ENCODE results near the gene MLC1. TPM values are rescaled to one million over a fixed set of nuclear protein-coding genes. Genes with fewer than 3 reads are reported as not detected.

The MLC1 gene
- total RNA-seq, 1 donor, result under 0.01 TPM

DNA sequence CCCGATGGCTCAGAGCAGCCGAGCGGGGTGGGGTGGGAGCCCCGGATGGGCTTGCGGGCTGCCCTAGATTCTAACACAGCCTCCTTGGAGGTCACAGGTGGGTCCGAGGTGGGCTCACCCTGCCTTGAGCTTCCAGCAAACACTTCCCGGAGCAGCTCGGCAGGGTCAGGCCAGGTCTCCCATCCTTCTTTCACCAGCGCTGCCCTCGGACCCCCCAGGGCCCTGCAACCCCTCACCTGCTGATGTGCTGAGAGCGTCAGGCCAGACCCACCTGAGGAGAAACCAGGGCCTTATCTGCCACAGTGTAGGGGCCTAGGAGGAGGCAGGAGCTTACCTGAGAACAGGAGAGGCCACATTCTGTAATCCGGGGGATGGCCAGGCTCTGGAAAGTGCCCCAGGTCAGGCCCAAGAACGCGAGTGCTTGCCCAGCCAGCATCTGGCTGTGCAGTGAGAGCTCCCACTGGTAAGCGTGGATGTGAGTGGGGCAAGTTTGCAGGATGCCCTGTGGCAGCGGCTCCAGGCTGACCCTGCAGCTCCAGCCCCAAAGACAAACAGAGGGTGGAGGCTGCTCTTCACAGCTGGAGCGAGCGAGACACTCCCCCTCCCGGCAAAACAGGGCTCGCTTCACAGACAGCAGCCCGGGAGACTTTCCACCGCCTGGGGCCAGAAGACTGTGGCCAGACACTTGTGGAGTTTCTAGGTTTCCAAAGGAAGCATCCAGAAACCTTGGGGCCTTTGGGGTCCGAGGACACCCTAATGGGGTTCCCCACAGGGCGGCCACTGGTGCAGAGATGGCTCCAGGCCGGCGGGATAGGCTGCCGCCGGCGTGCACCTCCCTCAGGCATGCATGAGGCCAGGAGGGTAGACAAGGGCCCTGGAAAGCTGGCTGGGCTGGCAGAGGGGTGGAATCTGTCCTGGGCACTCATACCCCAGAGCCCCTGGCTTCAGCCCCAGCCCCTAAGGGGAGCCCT is 72.7 kb downstream of the MLC1 start, which contains the start of gene IL17REL:
Gene IL17REL (minus strand): TSS at position 555 of the 971 bp plus-strand sequence. CDS start 119 bp downstream, at position 436.
- Histone ChIP-seq H3K9me3 (ENCODE audit: low read depth, low read length) (no peaks in the 10 kb centered on the region), H4K20me1 (ENCODE audit: insufficient read depth, low read length) (no peaks in the 10 kb centered on the region), H3K79me2 (ENCODE audit: insufficient read depth, low read length) (no peaks in the 10 kb centered on the region), H3K27me3 (ENCODE audit: insufficient read depth, low read length) (peaks cover 47% of the 10 kb centered on the region), H3K4me1 (ENCODE audit: insufficient read depth, low read length) (no peaks in the 10 kb centered on the region), H2AFZ (ENCODE audit: low read length) (no peak within 1 kb of the TSS), H3K27ac (ENCODE audit: low read depth, low read length) (no peak within 1 kb of the TSS), H3K4me2 (ENCODE audit: insufficient read depth, low read length) (no peak within 1 kb of the TSS), H3K4me3 (ENCODE audit: insufficient read depth, low read length) (no peak within 1 kb of the TSS), H3K36me3 (ENCODE audit: insufficient read depth, low read length) (no peaks in the 10 kb centered on the region)
- peak; percentile 9 for TF ChIP-seq CTCF (IDR thresholded peaks at IDR 0.05; ENCODE audit: extremely low read depth, low read depth, low read length)
- peak; percentile 97 for DNase-seq (ENCODE audit: insufficient read length, low spot score, missing footprints)

DNA sequence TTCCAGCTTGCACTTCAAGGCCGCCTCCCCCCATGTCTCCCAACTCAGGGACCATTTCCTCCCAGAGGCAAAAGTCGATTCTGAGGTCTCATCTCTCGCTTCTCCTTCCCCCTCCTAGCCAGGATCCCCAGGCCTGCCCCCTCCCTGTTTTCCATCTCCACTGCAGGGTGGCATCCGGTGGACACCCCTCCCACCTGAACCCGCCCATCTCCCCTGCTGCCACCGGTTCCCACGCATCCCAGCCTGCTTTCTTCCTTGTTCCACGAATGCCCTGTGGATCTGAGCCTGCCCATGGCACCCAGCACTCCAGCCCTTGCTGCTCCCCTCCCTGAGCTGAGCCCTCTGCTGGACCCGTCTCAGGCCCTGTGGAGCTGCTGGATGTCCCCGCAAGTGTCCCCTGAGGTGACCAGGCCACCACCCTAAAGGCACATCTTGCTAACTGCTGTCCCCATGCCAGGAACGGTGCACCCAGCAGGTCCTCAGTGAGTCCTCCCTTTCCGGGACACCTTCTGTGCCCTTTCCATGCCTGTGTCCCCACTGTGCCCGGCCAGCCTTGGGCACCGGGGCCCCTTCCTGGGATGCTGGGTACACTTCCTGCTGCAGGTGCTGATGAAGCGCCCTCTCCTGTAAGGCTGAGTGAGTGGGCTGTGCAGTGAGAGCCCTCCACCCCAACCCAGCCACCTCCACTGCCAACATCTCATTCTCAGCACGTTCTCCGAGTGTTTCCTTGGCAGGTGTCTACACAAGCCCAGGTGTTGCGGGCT is 73.6 kb downstream of the MLC1 start:
- no peaks in the 10 kb centered on the region for H3K79me2 ChIP-seq (ENCODE audit: insufficient read depth, low read length)
- no peak overlapping the region for H2AFZ ChIP-seq (ENCODE audit: low read length)
- H3K4me2 ChIP-seq (ENCODE audit: insufficient read depth, low read length), result no peak overlapping the region
- H3K9me3 ChIP-seq (ENCODE audit: low read depth, low read length), result no peaks in the 10 kb centered on the region
- peaks cover 47% of the 10 kb centered on the region for H3K27me3 ChIP-seq (ENCODE audit: insufficient read depth, low read length)
- no peak overlapping the region for H3K27ac ChIP-seq (ENCODE audit: low read depth, low read length)
- no peak overlapping the region for H3K4me3 ChIP-seq (ENCODE audit: insufficient read depth, low read length)
- no peaks in the 10 kb centered on the region for H4K20me1 ChIP-seq (ENCODE audit: insufficient read depth, low read length)
- peak; percentile 89 for DNase-seq (ENCODE audit: insufficient read length, low spot score, missing footprints)
- no peak for TF ChIP-seq CTCF (IDR thresholded peaks at IDR 0.05; ENCODE audit: extremely low read depth, low read depth, low read length)
- no peaks in the 10 kb centered on the region for H3K36me3 ChIP-seq (ENCODE audit: insufficient read depth, low read length)
- H3K4me1 ChIP-seq (ENCODE audit: insufficient read depth, low read length), result no peaks in the 10 kb centered on the region

- DNase-seq (ENCODE audit: insufficient read length, low spot score, missing footprints), result peak; percentile 63
- Histone ChIP-seq H2AFZ (ENCODE audit: low read length) (no peak overlapping the region), H4K20me1 (ENCODE audit: insufficient read depth, low read length) (no peaks in the 10 kb centered on the region), H3K36me3 (ENCODE audit: insufficient read depth, low read length) (no peaks in the 10 kb centered on the region), H3K4me3 (ENCODE audit: insufficient read depth, low read length) (no peak overlapping the region), H3K27ac (ENCODE audit: low read depth, low read length) (no peak overlapping the region), H3K79me2 (ENCODE audit: insufficient read depth, low read length) (no peaks in the 10 kb centered on the region), H3K4me2 (ENCODE audit: insufficient read depth, low read length) (no peak overlapping the region), H3K9me3 (ENCODE audit: low read depth, low read length) (no peaks in the 10 kb centered on the region), H3K4me1 (ENCODE audit: insufficient read depth, low read length) (no peaks in the 10 kb centered on the region), H3K27me3 (ENCODE audit: insufficient read depth, low read length) (peaks cover 47% of the 10 kb centered on the region)
- TF ChIP-seq CTCF (IDR thresholded peaks at IDR 0.05; ENCODE audit: extremely low read depth, low read depth, low read length), result no peak
Measured at GRCh38 chr22:50010676-50011446, 74.4 kb downstream of the MLC1 start.

Data from osteoblast (primary cell).